Superior temporal gyrus (tissue), 1 donor: ENCODE measurements around the gene C10orf143.

Source experiments
- DNase-seq: peaks from one replicate; pipeline ENCODE4 v3.0.0-alpha.2; 2016; ENCODE audit errors: extremely low spot score

Gene C10orf143

GRCh38 chr10:130053561-130053960 is 57.1 kb downstream of the C10orf143 start:
- DNase-seq = no peak

- no peak for DNase-seq
Observed at GRCh38 chr10:130052193-130052592, 58.4 kb downstream of the C10orf143 start.

- no peak for DNase-seq
Observed at GRCh38 chr10:130050721-130051120, 59.9 kb downstream of the C10orf143 start.

- DNase-seq = no peak
Observed at GRCh38 chr10:130049987-130050386, 60.6 kb downstream of the C10orf143 start.

GRCh38 chr10:130049244-130049643 is 61.4 kb downstream of the C10orf143 start:
- no peak for DNase-seq

- DNase-seq = no peak
Observed at GRCh38 chr10:130048081-130048480, 62.5 kb downstream of the C10orf143 start.

GRCh38 chr10:130047336-130047735 is 63.3 kb downstream of the C10orf143 start:
- no peak for DNase-seq

- DNase-seq = no peak
Observed at GRCh38 chr10:130046591-130046990, 64.0 kb downstream of the C10orf143 start.

GRCh38 chr10:130045801-130046321 is 64.8 kb downstream of the C10orf143 start:
- DNase-seq = no peak

- no peak for DNase-seq
Observed at GRCh38 chr10:130045091-130045652, 65.5 kb downstream of the C10orf143 start.

- DNase-seq = no peak
Observed at GRCh38 chr10:130044067-130045061, 66.3 kb downstream of the C10orf143 start.

GRCh38 chr10:130043491-130043890 is 67.1 kb downstream of the C10orf143 start:
- no peak for DNase-seq

GRCh38 chr10:130042381-130042780 is 68.2 kb downstream of the C10orf143 start:
- no peak for DNase-seq

GRCh38 chr10:130041451-130042371 is 68.9 kb downstream of the C10orf143 start:
- no peak for DNase-seq

GRCh38 chr10:130040817-130041330 is 69.8 kb downstream of the C10orf143 start:
- DNase-seq = no peak

- DNase-seq = no peak
Observed at GRCh38 chr10:130040351-130040750, 70.3 kb downstream of the C10orf143 start.

GRCh38 chr10:130039141-130039540 is 71.5 kb downstream of the C10orf143 start:
- no peak for DNase-seq

- DNase-seq = no peak
Observed at GRCh38 chr10:130038611-130039109, 72.0 kb downstream of the C10orf143 start.

GRCh38 chr10:130038019-130038555 is 72.5 kb downstream of the C10orf143 start:
- no peak for DNase-seq

- no peak for DNase-seq
Observed at GRCh38 chr10:130037169-130037661, 73.4 kb downstream of the C10orf143 start.
